ENCODE measurements around the gene ZNF26.

Gene ZNF26

DNA sequence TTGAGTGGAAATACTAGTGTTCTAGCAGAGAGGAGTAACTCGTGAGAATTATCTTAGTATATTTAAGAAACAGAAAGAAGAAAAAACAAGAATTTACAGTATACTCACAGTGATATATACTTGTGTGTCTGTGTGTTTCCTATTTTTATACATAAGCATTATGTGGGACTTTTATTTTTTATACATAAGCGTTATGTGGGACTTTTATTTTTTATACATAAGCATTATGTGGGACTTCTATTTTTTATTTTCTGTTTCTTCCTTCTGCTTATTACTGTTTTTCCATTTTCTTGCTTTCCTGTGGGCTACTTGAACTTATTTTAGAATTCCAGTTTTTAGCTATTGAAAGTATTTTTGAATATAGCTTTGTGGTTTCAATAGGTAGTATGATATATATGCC is 87.7 kb downstream of the ZNF26 start:
- DNase-seq (ENCODE audit: low read depth): no peak

All from fibroblast of gingiva (primary cell).